Measurements from ENCODE around the gene LRRTM3.

The LRRTM3 gene

DNA sequence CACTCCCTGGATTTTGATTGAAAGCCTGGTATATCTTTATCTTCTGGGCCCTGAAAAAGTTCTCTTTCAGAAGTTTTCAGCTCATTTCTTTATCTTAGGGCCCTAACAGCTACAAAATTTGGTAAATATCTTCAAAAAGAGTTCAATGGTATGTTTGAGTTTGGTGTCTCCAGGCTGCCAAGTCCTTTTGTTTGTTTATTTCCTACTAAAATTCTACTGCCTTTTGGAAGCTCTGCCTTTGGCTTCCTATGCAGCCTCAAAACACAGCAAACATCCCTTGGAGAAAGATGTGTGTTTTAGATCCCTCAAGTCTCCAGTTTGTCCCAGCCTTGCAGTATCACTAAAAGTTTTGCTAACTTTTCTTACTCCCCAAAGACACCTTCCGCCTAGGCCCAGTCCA lies 146.8 kb downstream of the LRRTM3 start:
- Histone ChIP-seq H4K20me1 (ENCODE audit: control insufficient read depth, insufficient read depth, low read depth, low read length) (no peaks in the 10 kb centered on the region), H3K27ac (ENCODE audit: low read depth, low read length) (no peak overlapping the region), H3K4me2 (ENCODE audit: low read length) (no peak overlapping the region), H3K9me2 (replicated peaks; ENCODE audit: control insufficient read depth, low read length) (no peaks in the 10 kb centered on the region), H3K79me2 (ENCODE audit: control insufficient read depth, low read length) (no peaks in the 10 kb centered on the region), H3F3A (ENCODE audit: control insufficient read depth, insufficient read depth) (no peaks in the 10 kb centered on the region), H3K4me1 (ENCODE audit: control insufficient read depth, low read length) (no peaks in the 10 kb centered on the region), H3K36me3 (ENCODE audit: control insufficient read depth, low read length) (no peaks in the 10 kb centered on the region), H3K4me3 (ENCODE audit: low read length) (no peak overlapping the region), H3K9me3 (ENCODE audit: control insufficient read depth, insufficient read depth, low read length) (no peaks in the 10 kb centered on the region), H3K27me3 (ENCODE audit: control insufficient read depth, low read length) (no peaks in the 10 kb centered on the region)
- TF ChIP-seq, protein P1, sequence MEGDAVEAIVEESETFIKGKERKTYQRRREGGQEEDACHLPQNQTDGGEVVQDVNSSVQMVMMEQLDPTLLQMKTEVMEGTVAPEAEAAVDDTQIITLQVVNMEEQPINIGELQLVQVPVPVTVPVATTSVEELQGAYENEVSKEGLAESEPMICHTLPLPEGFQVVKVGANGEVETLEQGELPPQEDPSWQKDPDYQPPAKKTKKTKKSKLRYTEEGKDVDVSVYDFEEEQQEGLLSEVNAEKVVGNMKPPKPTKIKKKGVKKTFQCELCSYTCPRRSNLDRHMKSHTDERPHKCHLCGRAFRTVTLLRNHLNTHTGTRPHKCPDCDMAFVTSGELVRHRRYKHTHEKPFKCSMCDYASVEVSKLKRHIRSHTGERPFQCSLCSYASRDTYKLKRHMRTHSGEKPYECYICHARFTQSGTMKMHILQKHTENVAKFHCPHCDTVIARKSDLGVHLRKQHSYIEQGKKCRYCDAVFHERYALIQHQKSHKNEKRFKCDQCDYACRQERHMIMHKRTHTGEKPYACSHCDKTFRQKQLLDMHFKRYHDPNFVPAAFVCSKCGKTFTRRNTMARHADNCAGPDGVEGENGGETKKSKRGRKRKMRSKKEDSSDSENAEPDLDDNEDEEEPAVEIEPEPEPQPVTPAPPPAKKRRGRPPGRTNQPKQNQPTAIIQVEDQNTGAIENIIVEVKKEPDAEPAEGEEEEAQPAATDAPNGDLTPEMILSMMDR (IDR thresholded peaks at IDR 0.05; ENCODE audit: low read depth, low read length, poor library complexity, severe bottlenecking) = no peak
- TF ChIP-seq EZH2phosphoT487 (IDR thresholded peaks at IDR 0.05; ENCODE audit: borderline replicate concordance, low read length) = no peak

DNA sequence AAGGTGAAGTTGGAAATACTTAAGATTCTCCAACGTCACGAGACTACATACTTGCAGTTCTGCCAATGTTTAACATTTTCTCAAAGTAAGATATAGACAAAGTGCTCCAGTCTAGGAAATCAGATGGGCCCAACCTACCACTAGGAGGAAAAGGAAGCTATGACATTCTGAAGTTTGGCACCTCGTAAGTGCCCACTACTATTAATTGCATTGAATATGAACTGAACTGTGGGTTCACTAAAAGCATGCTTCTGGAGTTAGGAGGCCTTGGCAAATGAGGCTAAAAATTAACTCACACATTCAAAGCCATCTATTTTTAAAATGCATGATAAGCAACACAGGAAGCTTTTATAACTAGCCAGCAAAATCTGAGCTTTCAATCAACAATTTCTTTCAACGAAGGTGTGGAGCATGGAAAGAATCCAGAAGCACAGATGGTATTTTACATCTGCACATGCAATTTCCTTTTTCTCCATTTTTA lies 149.7 kb downstream of the LRRTM3 start:
- Histone ChIP-seq H3K9me3 (ENCODE audit: control insufficient read depth, insufficient read depth, low read length) (no peaks in the 10 kb centered on the region), H4K20me1 (ENCODE audit: control insufficient read depth, insufficient read depth, low read depth, low read length) (no peaks in the 10 kb centered on the region), H3K4me1 (ENCODE audit: control insufficient read depth, low read length) (no peaks in the 10 kb centered on the region), H3K4me2 (ENCODE audit: low read length) (no peak overlapping the region), H3K27me3 (ENCODE audit: control insufficient read depth, low read length) (no peaks in the 10 kb centered on the region), H3K36me3 (ENCODE audit: control insufficient read depth, low read length) (no peaks in the 10 kb centered on the region), H3K27ac (ENCODE audit: low read depth, low read length) (no peak overlapping the region), H3K4me3 (ENCODE audit: low read length) (no peak overlapping the region), H3K9me2 (replicated peaks; ENCODE audit: control insufficient read depth, low read length) (no peaks in the 10 kb centered on the region), H3K79me2 (ENCODE audit: control insufficient read depth, low read length) (no peaks in the 10 kb centered on the region), H3F3A (ENCODE audit: control insufficient read depth, insufficient read depth) (no peaks in the 10 kb centered on the region)
- TF ChIP-seq EZH2phosphoT487 (IDR thresholded peaks at IDR 0.05; ENCODE audit: borderline replicate concordance, low read length) = no peak
- TF ChIP-seq, protein P1 (IDR thresholded peaks at IDR 0.05; ENCODE audit: low read depth, low read length, poor library complexity, severe bottlenecking) = no peak

DNA sequence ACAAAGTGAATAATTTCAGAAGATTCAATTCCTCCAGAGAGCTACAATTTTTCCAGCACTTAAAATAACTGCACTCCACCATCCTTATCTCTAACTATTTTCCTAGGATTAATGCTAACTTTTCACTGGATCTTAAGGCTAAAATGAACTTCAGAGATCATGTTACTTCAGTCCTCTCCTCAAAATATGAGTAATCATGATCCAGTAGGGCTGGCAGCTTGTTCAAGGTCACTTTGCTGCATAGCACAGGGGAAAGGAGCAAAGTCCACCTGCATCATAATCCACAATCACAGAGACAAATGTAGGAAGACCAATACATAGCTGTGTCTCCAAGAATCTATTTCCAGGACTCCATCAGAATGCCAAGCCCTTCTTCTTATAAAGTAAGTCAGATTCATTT lies 150.3 kb downstream of the LRRTM3 start:
- TF ChIP-seq, protein P1 (IDR thresholded peaks at IDR 0.05; ENCODE audit: low read depth, low read length, poor library complexity, severe bottlenecking) = no peak
- TF ChIP-seq EZH2phosphoT487 (IDR thresholded peaks at IDR 0.05; ENCODE audit: borderline replicate concordance, low read length) = no peak
- Histone ChIP-seq H3K27me3 (ENCODE audit: control insufficient read depth, low read length) (no peaks in the 10 kb centered on the region), H3K36me3 (ENCODE audit: control insufficient read depth, low read length) (no peaks in the 10 kb centered on the region), H3K4me2 (ENCODE audit: low read length) (no peak overlapping the region), H3K9me2 (replicated peaks; ENCODE audit: control insufficient read depth, low read length) (no peaks in the 10 kb centered on the region), H3K4me3 (ENCODE audit: low read length) (no peak overlapping the region), H3K79me2 (ENCODE audit: control insufficient read depth, low read length) (no peaks in the 10 kb centered on the region), H4K20me1 (ENCODE audit: control insufficient read depth, insufficient read depth, low read depth, low read length) (no peaks in the 10 kb centered on the region), H3F3A (ENCODE audit: control insufficient read depth, insufficient read depth) (no peaks in the 10 kb centered on the region), H3K9me3 (ENCODE audit: control insufficient read depth, insufficient read depth, low read length) (no peaks in the 10 kb centered on the region), H3K4me1 (ENCODE audit: control insufficient read depth, low read length) (no peaks in the 10 kb centered on the region), H3K27ac (ENCODE audit: low read depth, low read length) (no peak overlapping the region)
